Measurements from ENCODE around the gene FTSJ1. TPM values are rescaled to one million over a fixed set of nuclear protein-coding genes. Genes with fewer than 3 reads are reported as not detected.
"Not testable (repeated sequence)": the region's sequence is repeated elsewhere in the genome, so short reads cannot be mapped to it uniquely, and the experiment has no call there.

Gene FTSJ1, protein sequence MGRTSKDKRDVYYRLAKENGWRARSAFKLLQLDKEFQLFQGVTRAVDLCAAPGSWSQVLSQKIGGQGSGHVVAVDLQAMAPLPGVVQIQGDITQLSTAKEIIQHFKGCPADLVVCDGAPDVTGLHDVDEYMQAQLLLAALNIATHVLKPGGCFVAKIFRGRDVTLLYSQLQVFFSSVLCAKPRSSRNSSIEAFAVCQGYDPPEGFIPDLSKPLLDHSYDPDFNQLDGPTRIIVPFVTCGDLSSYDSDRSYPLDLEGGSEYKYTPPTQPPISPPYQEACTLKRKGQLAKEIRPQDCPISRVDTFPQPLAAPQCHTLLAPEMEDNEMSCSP
- total RNA-seq: 10 to 100 TPM; 44.3 to 56.1 TPM

- Histone ChIP-seq H3K9me3 (no peaks in the 10 kb centered on the region), H3K4me1 (replicated peaks) (no peaks in the 10 kb centered on the region), H3K4me3 (peak within 1 kb of the TSS; percentile 52 to 56), H3K27me3 (replicated peaks; ENCODE audit: insufficient read depth) (no peaks in the 10 kb centered on the region), H3K36me3 (no peaks in the 10 kb centered on the region), H3K27ac (peak within 1 kb of the TSS; percentile 60 to 72)
- intact Hi-C loops (cut with DNase I): no loop called here
- WGBS: under 1% methylated on average over 42 of the region's 75 CpGs
- TF ChIP-seq POLR2A (IDR thresholded peaks at IDR 0.05) (peak; percentile 19), POLR2AphosphoS5 (IDR thresholded peaks at IDR 0.05) (peak; percentile 87)
- TF ChIP-seq, protein P1, sequence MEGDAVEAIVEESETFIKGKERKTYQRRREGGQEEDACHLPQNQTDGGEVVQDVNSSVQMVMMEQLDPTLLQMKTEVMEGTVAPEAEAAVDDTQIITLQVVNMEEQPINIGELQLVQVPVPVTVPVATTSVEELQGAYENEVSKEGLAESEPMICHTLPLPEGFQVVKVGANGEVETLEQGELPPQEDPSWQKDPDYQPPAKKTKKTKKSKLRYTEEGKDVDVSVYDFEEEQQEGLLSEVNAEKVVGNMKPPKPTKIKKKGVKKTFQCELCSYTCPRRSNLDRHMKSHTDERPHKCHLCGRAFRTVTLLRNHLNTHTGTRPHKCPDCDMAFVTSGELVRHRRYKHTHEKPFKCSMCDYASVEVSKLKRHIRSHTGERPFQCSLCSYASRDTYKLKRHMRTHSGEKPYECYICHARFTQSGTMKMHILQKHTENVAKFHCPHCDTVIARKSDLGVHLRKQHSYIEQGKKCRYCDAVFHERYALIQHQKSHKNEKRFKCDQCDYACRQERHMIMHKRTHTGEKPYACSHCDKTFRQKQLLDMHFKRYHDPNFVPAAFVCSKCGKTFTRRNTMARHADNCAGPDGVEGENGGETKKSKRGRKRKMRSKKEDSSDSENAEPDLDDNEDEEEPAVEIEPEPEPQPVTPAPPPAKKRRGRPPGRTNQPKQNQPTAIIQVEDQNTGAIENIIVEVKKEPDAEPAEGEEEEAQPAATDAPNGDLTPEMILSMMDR (IDR thresholded peaks at IDR 0.05): no peak
- DNase-seq (ENCODE audit: low spot score): peak; percentile 78
Measured at GRCh38 chrX:48475774-48476577, at the start of gene FTSJ1. TSS of gene FTSJ1 (plus strand) at chrX:48476199. CDS start at chrX:48478048, 1,849 bp downstream.

DNA sequence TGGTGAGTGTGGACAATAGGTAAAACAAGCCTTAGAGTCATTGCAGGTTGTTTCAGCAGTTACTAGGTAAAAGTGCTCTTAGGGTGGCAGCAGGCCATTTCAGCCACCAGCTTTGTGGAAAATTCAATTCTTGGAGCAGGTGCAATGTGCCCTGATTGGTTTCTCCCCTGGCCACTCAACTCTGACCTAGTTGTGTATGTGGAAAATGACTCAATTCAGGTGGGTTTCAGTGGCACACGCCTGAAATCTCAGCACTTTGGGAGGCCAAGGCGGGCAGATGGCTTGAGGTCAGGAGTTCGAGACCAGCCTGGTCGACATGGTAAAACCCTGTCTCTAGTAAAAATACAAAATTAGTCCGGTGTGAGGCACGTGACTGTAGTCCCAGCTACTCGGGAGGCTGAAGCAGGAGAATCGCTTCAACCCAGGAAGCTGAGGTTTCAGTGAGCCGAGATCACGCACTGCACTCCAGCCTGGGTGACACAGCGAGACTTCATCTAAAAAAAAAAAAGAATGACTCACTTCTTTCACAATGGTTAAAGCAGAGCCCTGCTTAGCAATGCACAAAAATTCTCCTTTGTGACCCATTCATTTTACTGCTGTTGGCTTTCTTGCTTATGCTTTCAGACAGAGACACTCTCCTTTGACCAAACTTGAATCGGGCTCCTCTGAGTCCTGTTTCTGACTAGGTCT, 48.8 kb upstream of the FTSJ1 start:
- H3K27me3 ChIP-seq (replicated peaks; ENCODE audit: insufficient read depth); H3K4me3 ChIP-seq; intact Hi-C loops (cut with DNase I); H3K9me3 ChIP-seq; H3K36me3 ChIP-seq; H3K27ac ChIP-seq; H3K4me1 ChIP-seq (replicated peaks); DNase-seq (ENCODE audit: low spot score): not testable (repeated sequence)
- WGBS: no CpG with 5 or more reads among the region's 12 CpGs

- intact Hi-C loops (cut with DNase I); H3K27me3 ChIP-seq (replicated peaks; ENCODE audit: insufficient read depth); H3K4me1 ChIP-seq (replicated peaks); DNase-seq (ENCODE audit: low spot score); H3K27ac ChIP-seq; H3K9me3 ChIP-seq; H3K4me3 ChIP-seq; H3K36me3 ChIP-seq: not testable (repeated sequence)
- 37% methylated on average over 5 of the region's 5 CpGs for WGBS
Measured at GRCh38 chrX:48429606-48430005, 46.4 kb upstream of the FTSJ1 start.

GRCh38 chrX:48430166-48430565, 45.8 kb upstream of the FTSJ1 start:
- 76% methylated on average over 4 of the region's 4 CpGs for WGBS
- intact Hi-C loops (cut with DNase I); H3K27ac ChIP-seq; H3K9me3 ChIP-seq; H3K4me3 ChIP-seq; H3K36me3 ChIP-seq; DNase-seq (ENCODE audit: low spot score); H3K4me1 ChIP-seq (replicated peaks); H3K27me3 ChIP-seq (replicated peaks; ENCODE audit: insufficient read depth): not testable (repeated sequence)

DNA sequence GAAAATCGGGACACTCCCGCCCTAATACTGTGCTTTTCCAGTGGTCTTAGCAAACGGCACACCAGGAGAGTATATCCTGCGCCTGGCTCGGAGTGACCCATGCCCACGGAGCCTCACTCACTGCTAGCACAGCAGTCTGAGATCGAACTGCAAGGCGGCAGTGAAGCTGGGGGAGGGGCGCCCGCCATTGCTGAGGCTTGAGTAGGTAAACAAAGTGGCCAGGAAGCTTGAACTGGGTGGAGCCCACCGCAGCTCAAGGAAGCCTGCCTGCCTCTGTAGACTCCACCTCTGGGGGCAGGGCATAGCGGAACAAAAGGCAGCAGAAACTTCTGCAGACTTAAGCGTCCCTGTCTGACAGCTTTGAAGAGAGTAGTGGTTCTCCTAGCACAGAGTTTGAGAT, 42.3 kb upstream of the FTSJ1 start:
- intact Hi-C loops (cut with DNase I); H3K27ac ChIP-seq; H3K4me1 ChIP-seq (replicated peaks); H3K36me3 ChIP-seq; DNase-seq (ENCODE audit: low spot score); H3K27me3 ChIP-seq (replicated peaks; ENCODE audit: insufficient read depth); H3K4me3 ChIP-seq; H3K9me3 ChIP-seq: not testable (repeated sequence)
- WGBS: 75% methylated on average over 11 of the region's 13 CpGs

DNA sequence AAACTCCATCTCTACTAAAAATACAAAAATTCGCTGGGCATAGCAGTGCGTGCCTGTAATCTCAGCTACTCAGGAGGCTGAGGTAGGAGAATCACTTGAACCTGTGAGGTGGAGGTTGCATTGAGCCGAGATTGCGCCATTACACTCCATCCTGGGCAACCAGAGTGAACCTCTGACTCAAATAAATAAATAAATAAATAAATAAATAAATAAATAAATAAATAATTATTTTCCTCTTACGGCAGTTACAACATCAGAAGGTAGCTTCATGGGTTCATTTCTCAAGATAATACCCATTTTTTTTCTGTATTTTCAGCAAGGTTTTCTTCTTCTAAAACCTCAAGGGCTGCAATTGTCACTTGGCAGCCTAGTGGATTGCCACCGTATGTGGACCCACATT, 28.8 kb upstream of the FTSJ1 start:
- H3K27me3 ChIP-seq (replicated peaks; ENCODE audit: insufficient read depth); H3K27ac ChIP-seq; H3K9me3 ChIP-seq; DNase-seq (ENCODE audit: low spot score); H3K36me3 ChIP-seq; H3K4me3 ChIP-seq; intact Hi-C loops (cut with DNase I); H3K4me1 ChIP-seq (replicated peaks): not testable (repeated sequence)
- WGBS: 93% methylated on average over 6 of the region's 6 CpGs

GRCh38 chrX:48450076-48450475, 25.9 kb upstream of the FTSJ1 start:
- Histone ChIP-seq H3K27me3 (replicated peaks; ENCODE audit: insufficient read depth) (no peaks in the 10 kb centered on the region), H3K4me1 (replicated peaks) (no peaks in the 10 kb centered on the region), H3K9me3 (no peaks in the 10 kb centered on the region), H3K27ac (no peak overlapping the region), H3K36me3 (no peaks in the 10 kb centered on the region), H3K4me3 (no peak overlapping the region)
- no peak for DNase-seq (ENCODE audit: low spot score)
- intact Hi-C loops (cut with DNase I): no loop called here
- TF ChIP-seq POLR2A (IDR thresholded peaks at IDR 0.05) (no peak), POLR2AphosphoS5 (IDR thresholded peaks at IDR 0.05) (no peak)
- TF ChIP-seq, protein P1 (IDR thresholded peaks at IDR 0.05): no peak
